ENCODE results near the gene ARHGEF19.
A peak's percentile ranks its signal among the peaks of the same experiment; 100 is the strongest.
"Not testable (repeated sequence)": the region's sequence is repeated elsewhere in the genome, so short reads cannot be mapped to it uniquely, and the experiment has no call there.

The ARHGEF19 gene

DNA sequence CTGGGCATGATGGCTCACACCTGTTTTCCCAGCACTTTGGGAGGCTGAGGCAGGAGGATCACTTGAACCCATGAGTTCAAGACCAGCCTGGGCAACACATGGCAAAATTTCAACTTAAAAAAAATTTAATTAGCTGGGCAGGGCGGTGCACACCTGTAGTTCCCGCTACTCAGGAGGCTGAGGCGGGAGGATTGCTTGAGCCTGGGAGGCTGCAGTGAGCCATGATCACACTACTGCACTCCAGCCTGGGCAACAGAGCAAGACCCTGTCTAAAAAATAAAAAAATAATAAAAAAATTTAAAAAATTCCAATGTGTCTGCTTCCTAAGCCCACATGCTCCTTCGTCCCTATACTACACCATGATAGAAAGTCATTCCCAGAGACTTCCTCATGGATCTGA lies 16.3 kb downstream of the ARHGEF19 start:
- DNase-seq (ENCODE audit: low spot score in 2 of 2); H3K4me1 Mint-ChIP-seq; H3K9me3 Mint-ChIP-seq; H3K27me3 Mint-ChIP-seq; H3K4me3 Mint-ChIP-seq; H3K36me3 Mint-ChIP-seq; ATAC-seq (ENCODE audit: low read depth); H3K27ac Mint-ChIP-seq: not testable (repeated sequence)

DNA sequence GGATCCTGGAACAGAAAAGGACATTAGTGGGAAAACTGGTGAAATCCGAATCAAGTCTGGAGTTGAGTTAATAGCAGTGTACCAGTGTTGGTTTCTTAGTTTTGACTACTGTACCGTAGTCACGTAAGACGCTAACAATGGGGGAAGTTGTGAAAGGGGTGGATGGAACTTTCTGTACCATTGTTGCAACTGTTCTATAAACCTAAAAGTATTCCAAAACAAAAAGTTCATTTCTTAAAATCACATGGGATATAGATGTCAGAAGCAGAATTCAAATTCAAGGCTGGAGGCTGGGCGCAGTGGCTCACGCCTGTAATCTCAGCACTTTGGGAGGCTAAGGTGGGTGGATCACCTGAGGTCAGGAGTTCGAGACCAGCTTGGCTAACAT lies 16.9 kb downstream of the ARHGEF19 start:
- no peak for ATAC-seq (ENCODE audit: low read depth)
- H3K4me1 Mint-ChIP-seq: peaks cover 8% of the 10 kb centered on the region
- no peaks in the 10 kb centered on the region for H3K9me3 Mint-ChIP-seq
- H3K36me3 Mint-ChIP-seq: peaks cover 6% of the 10 kb centered on the region
- no peak overlapping the region for H3K27ac Mint-ChIP-seq
- H3K4me3 Mint-ChIP-seq: no peak overlapping the region
- DNase-seq (ENCODE audit: low spot score in 2 of 2): no peak
- H3K27me3 Mint-ChIP-seq: peaks cover 3% of the 10 kb centered on the region

DNA sequence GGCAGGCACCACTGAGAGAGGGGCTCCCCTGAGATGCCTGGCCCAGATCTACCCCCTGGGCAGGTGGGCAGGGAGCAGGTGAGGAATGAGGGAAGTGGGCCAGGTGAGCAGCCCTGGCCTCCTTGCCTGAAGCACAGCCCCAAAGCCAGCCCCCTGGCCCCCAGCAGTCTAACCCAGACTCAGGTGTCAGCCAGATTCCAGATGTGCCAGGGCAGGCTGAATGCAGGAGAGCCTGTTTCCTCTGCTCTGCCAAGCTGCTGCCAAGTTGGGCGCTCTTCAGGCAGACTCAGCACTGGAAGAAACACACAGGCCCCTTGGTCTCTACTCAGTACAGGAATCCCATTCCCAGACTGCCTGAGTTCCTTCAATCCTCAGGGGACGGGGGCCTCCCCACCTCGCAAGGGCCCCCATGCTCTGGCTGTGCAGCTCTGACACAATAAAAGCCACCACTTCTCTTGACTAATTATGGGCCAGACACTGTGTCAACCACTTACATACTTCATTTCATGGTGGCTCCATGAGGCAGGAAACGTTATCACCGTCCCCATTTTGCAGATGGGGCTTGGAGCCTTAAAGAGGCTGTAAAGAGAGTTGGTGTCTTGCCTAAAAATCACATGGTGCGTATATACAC lies 20.4 kb downstream of the ARHGEF19 start:
- Mint-ChIP-seq H3K9me3 (no peaks in the 10 kb centered on the region), H3K4me3 (no peak overlapping the region), H3K4me1 (peaks cover 7% of the 10 kb centered on the region), H3K27me3 (peaks cover 8% of the 10 kb centered on the region), H3K27ac (no peak overlapping the region), H3K36me3 (peaks cover 2% of the 10 kb centered on the region)
- ATAC-seq (ENCODE audit: low read depth) (no peak), DNase-seq (ENCODE audit: low spot score in 2 of 2) (no peak)

DNA sequence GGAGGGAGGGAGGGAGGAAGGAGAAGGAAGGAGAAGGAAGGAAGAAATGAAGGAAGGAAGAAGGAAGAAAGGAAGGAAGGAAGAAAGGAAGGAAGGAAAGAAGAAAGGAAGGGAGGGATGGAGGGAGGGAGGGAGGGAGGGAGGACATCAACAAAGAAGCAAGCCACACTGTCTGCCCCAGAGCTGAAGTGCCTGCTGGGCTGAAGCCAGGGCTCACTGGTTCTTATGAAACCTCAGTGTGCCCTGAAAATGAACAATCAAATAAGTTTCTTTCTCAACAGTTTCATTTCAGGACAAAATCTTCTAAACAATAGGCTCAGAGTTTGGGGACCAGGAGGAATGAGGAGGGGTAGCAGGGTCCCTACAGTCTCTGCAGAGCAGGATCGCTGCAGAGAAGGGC lies 21.1 kb downstream of the ARHGEF19 start:
- H3K4me1 Mint-ChIP-seq: peaks cover 7% of the 10 kb centered on the region
- DNase-seq (ENCODE audit: low spot score in 2 of 2) (no peak), ATAC-seq (ENCODE audit: low read depth) (no peak)
- H3K27me3 Mint-ChIP-seq: peaks cover 8% of the 10 kb centered on the region
- no peaks in the 10 kb centered on the region for H3K9me3 Mint-ChIP-seq
- H3K4me3 Mint-ChIP-seq: no peak overlapping the region
- H3K36me3 Mint-ChIP-seq: peaks cover 2% of the 10 kb centered on the region
- H3K27ac Mint-ChIP-seq: no peak overlapping the region

DNA sequence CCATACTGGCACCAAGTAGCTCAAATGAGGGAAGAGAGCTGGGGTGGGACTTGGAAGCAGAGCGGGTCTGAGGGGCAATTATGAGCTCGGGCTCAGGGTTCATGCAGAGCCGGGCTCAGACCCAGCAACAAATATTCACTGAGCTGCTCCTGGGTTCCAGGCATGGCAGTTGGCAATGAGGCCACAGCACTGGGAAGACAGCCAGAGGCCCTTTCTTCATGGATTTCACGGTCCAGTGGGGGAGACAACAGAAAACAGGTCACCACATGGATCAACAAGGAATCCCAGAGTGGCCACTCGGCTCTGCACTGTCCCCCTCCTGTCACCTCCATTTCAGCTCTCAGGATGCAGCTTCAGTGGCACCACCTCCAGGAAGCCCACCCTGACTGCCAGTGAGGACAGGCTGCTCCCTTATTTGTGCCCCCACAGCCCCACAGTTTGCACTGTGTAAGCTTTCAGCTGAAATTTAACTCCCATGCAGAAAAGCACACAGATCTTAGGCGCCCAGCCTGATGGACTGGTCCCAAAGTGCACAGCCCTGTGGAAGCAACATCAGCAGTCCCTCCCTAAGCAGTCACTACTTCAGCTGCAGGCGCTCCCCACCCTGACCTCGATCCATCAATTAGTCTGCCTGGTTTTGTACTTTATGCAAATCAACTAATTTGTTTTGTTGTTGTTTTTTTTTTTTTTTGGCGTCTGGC lies 22.4 kb downstream of the ARHGEF19 start:
- peaks cover 8% of the 10 kb centered on the region for H3K27me3 Mint-ChIP-seq
- peaks cover 2% of the 10 kb centered on the region for H3K36me3 Mint-ChIP-seq
- ATAC-seq (ENCODE audit: low read depth): no peak
- DNase-seq (ENCODE audit: low spot score in 2 of 2): no peak
- no peak overlapping the region for H3K4me3 Mint-ChIP-seq
- H3K9me3 Mint-ChIP-seq: no peaks in the 10 kb centered on the region
- no peak overlapping the region for H3K27ac Mint-ChIP-seq
- H3K4me1 Mint-ChIP-seq: peaks cover 7% of the 10 kb centered on the region

DNA sequence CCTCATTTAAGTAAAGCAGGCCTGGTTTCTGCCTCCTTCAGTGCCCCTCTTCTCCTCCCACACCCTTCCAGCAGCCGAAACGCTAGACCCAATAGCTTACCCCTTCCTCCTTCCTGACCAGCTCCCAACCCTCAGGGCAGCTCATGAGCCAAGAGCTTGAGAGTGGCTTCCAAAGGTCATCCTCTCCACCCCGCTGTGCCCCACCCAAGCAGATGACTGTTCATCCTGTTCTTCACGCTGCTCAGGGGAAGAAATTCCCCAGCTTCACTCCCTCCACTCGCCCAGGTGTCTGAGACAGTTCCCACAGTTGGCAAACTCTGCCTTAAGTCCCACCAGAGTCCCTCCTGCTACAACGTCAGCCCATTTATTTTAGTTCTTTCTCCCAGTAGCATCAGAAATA lies 23.4 kb downstream of the ARHGEF19 start:
- H3K27ac Mint-ChIP-seq: no peak overlapping the region
- DNase-seq (ENCODE audit: low spot score in 2 of 2): no peak
- peaks cover 8% of the 10 kb centered on the region for H3K27me3 Mint-ChIP-seq
- peaks cover 7% of the 10 kb centered on the region for H3K4me1 Mint-ChIP-seq
- no peaks in the 10 kb centered on the region for H3K9me3 Mint-ChIP-seq
- ATAC-seq (ENCODE audit: low read depth): no peak
- no peak overlapping the region for H3K4me3 Mint-ChIP-seq
- H3K36me3 Mint-ChIP-seq: no peaks in the 10 kb centered on the region

DNA sequence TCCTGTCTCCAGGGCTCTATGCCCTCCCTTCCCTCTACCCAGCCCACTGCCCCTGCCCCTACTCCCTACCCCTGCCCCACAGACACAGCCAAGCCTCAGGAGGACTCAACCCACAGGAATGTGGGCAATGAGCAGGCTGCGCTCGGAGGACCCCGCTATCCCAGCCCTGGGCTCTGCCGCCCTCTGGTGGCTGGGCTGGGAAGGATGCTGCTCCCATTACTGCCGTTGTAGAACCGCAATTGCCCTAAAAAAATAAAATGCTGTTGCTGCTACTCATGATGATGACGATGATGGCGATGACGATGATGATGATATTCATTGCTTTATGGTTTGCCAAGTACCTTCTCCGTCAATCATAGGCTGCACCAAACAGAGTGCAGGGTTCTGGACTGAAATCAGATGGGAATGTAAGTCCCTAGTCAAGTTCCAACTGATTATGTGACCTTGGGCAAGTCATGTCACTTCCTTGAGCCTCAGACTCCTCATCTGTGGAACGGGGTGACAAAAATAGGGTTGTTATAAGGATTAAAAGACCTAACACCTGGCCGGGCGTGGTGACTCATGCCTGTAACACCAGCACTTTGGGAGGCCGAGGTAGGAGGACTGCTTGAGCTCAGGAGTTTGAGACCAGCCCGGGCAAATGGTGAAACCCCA lies 24.6 kb downstream of the ARHGEF19 start:
- Mint-ChIP-seq H3K27me3 (peaks cover 8% of the 10 kb centered on the region), H3K4me3 (no peak overlapping the region), H3K4me1 (peaks cover 7% of the 10 kb centered on the region), H3K27ac (no peak overlapping the region), H3K9me3 (no peaks in the 10 kb centered on the region), H3K36me3 (no peaks in the 10 kb centered on the region)
- DNase-seq (ENCODE audit: low spot score in 2 of 2) (peak; percentile 75 to 78), ATAC-seq (ENCODE audit: low read depth) (peak; percentile 92)

DNA sequence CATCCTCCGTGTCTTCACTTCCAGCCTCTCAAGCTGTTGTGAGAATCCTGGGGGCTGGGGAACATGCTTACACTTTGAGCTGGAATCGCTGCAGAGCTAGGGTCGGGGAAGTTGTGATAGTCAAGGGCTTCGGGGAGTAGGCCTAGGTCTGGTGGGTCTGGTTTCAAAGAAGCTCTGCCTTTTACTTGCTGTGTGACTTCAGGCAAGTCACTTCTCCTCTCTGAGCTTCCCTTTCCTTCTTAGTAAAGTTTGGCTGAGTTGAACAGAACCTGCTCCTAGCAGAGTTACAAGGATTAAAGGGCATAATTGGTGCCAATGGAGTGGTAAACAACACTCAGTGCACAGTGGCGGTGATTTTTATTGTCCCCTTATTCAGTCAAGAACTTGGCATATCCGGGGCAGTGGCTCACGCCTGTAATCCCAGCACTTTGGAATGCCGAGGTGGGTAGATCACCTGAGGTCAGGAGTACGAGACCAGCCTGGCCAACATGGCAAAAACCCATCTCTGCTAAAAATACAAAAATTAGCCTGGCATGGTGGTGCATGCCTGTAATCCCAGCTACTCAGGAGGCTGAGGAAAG lies 25.7 kb downstream of the ARHGEF19 start:
- Mint-ChIP-seq H3K27me3 (peaks cover 9% of the 10 kb centered on the region), H3K4me3 (no peak overlapping the region), H3K36me3 (no peaks in the 10 kb centered on the region), H3K27ac (no peak overlapping the region), H3K4me1 (peaks cover 7% of the 10 kb centered on the region), H3K9me3 (no peaks in the 10 kb centered on the region)
- ATAC-seq (ENCODE audit: low read depth) (no peak), DNase-seq (ENCODE audit: low spot score in 2 of 2) (no peak)

DNA sequence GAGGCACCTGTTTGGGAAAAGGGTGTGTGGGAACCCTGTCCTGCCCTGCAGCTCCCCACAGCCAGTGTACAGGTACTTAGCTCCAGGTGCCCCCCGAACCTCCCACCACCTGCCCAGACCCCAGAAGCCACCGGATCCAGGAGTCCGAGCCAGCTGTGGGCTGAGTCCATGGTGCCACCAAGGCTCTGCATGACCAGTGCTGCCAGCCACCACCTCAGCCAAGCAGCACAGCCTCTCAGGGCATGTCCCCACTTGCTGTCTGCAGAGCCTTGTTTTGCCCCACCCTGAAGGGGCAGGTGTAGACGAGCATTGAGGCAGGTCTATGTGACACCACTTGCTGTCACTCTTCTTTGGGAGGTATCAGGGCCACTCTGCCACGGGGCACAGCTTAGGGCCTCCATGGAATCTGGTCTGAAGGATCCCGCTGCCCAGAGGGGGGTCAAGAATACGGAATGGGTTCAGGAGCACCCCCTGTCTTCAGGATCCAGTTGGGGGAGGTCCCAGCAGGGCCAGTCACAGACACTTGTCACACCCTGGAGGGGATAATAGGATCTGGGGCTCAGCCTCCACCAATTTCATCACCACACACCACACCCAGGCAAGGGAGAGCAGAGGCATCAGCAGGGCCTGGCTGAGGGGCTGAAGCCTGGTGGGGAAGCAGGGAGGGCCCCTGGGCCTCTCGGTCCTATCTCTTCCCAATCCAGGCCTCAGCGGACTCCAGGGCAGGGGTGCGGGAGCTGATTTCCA lies 27.7 kb downstream of the ARHGEF19 start:
- no peak for ATAC-seq (ENCODE audit: low read depth)
- peaks cover 4% of the 10 kb centered on the region for H3K4me1 Mint-ChIP-seq
- DNase-seq (ENCODE audit: low spot score in 2 of 2): no peak
- peaks cover 7% of the 10 kb centered on the region for H3K27me3 Mint-ChIP-seq
- H3K4me3 Mint-ChIP-seq: no peak overlapping the region
- H3K36me3 Mint-ChIP-seq: no peaks in the 10 kb centered on the region
- no peak overlapping the region for H3K27ac Mint-ChIP-seq
- H3K9me3 Mint-ChIP-seq: no peaks in the 10 kb centered on the region

DNA sequence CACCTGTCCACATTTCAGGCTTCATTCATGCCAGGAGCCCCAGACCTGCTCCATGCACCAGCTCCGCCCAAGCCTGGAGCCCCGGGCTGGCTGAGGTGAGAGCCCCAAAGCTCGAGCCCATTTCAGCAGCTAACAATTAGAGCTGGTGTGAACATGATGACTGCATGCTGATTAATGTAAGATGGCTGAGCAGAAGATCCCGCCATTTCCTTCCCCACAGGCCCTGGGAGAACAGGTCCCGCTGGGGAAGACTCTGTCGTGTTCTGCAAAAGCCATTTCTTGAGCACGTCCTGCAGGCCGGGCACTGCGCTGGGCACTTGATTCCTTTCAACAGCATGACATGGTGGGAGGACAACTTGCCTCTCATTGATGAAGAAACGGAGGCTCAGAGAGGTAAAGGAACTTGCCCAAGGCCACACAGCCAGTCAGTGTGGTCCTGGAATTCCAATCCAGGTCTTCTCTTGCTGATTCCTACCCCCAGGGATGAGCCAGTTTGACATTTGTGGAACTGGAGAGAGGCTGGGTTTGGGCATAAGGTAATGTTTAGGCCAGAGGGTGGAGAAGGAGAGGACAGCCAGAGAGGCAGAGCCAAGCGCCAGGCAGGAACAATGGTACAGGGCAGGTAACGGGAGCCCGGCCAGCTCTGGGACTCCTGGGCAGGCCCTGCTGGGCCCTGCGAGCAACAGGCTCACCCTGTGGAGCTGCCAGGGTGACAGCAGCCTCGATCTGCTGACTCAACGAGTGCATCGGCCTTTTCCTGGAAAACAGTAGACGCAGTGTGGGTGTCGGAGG lies 28.5 kb downstream of the ARHGEF19 start:
- ATAC-seq (ENCODE audit: low read depth) (no peak), DNase-seq (ENCODE audit: low spot score in 2 of 2) (no peak)
- no peak overlapping the region for H3K27ac Mint-ChIP-seq
- H3K9me3 Mint-ChIP-seq: no peaks in the 10 kb centered on the region
- peaks cover 3% of the 10 kb centered on the region for H3K27me3 Mint-ChIP-seq
- peaks cover 4% of the 10 kb centered on the region for H3K4me1 Mint-ChIP-seq
- no peak overlapping the region for H3K4me3 Mint-ChIP-seq
- no peaks in the 10 kb centered on the region for H3K36me3 Mint-ChIP-seq

DNA sequence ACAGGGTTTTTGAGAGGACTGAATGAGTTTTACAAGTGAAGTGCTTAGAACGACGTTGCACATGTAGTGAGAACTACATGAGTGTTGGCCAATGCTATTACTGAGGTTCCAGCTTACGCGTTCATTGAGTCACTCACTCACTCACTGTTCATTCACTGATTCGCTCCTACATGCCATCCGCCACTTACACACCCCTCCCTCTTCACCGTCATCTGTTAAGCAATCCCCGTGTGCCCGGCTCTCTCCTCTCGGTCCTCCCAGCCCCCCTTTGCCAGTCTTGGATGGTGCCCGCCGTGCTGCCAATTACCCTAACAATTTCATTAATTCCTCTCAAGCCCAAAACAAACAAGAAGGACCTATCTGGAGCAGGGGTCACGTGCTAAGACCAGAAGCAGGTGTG lies 29.3 kb downstream of the ARHGEF19 start:
- no peak for DNase-seq (ENCODE audit: low spot score in 2 of 2)
- Mint-ChIP-seq H3K4me1 (peaks cover 4% of the 10 kb centered on the region), H3K27me3 (peaks cover 8% of the 10 kb centered on the region), H3K36me3 (no peaks in the 10 kb centered on the region), H3K27ac (no peak overlapping the region), H3K9me3 (no peaks in the 10 kb centered on the region), H3K4me3 (no peak overlapping the region)
- ATAC-seq (ENCODE audit: low read depth): no peak

DNA sequence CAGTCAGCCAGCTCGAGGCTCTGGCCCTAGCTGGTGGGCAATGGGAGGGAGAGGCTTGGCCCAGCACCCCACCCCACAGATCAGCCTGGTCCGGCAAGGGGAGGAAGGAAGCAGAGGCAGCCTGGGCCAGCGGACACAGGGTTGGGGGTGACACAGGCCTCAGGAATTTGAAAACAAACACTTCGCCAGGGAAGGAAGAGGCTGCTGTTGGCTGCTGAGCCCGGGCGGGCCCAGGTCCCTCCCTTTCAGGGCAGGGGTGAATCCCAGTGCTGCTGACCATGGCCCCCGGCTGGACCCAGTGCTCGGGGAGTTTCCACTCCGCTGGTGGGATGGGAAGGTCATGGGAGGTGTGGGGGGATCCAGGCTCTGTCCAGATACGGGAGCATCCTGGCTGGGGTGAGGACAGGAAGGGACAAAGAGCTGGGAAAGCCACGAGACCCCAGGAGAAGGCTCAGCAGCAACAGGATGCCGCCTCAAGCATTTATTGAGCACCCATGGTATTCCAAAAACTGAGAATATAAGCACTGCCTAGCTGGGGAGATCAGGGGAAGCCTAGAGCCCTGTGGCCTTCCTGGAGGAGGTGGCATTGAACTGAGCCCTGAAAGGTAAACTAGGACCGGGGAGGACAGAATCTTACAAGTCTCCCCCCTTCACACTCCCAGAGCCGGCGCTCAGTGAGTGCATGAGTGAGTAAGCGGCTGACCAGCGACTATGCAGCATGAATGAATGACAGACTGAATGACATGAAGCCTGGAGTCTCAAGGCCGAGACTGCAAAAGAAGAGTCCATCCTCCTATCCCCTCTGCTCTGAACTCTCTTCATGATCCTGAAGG lies 30.3 kb downstream of the ARHGEF19 start:
- Mint-ChIP-seq H3K27ac (no peak overlapping the region), H3K9me3 (no peaks in the 10 kb centered on the region), H3K4me1 (no peaks in the 10 kb centered on the region), H3K27me3 (peaks cover 15% of the 10 kb centered on the region), H3K4me3 (no peak overlapping the region), H3K36me3 (no peaks in the 10 kb centered on the region)
- ATAC-seq (ENCODE audit: low read depth) (no peak), DNase-seq (ENCODE audit: low spot score in 2 of 2) (no peak)
